A673 (cell line): ENCODE results near the gene STAT5B.

ENCODE experiments used
- EZH2 ChIP-seq: fragments of 200-600 bp; sonication (generic); IDR thresholded peaks from 2 replicates; pipeline ENCODE4 v1.6.1; 2017; ENCODE audit warnings: borderline replicate concordance, low read depth, mild to moderate bottlenecking, mixed read lengths, antibody characterized with exemption, low read length; ENCODE audit not compliant: poor library complexity, severe bottlenecking
- TF ChIP-seq, protein P1 (sequence below): fragments of 300-800, 200-600 bp; sonication (generic); conservative IDR thresholded peaks from 2 replicates; pipeline ENCODE4 v1.5.1; 2017; ENCODE audit warnings: low read depth, mild to moderate bottlenecking, antibody characterized with exemption, low read length, moderate library complexity, mixed read lengths

DNA sequence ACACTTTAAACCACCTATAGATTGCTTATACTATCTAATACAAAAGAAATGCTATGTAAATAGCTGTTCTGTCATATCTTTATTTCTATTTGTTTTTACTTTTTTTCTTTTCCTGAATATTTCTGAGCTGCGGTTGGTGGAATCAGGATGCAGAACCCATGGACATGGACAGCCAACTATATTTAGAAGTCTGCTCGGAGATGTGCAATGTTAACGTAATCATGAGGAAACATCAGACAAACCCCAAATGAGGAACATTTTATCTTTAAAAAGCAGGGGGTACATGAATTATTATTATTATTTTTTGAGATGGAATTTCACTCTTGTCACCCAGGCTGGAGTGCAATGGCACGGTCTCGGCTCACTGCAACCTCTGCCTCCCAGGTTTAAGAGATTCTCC is 50.5 kb downstream of the STAT5B start:
- TF ChIP-seq, protein P1, sequence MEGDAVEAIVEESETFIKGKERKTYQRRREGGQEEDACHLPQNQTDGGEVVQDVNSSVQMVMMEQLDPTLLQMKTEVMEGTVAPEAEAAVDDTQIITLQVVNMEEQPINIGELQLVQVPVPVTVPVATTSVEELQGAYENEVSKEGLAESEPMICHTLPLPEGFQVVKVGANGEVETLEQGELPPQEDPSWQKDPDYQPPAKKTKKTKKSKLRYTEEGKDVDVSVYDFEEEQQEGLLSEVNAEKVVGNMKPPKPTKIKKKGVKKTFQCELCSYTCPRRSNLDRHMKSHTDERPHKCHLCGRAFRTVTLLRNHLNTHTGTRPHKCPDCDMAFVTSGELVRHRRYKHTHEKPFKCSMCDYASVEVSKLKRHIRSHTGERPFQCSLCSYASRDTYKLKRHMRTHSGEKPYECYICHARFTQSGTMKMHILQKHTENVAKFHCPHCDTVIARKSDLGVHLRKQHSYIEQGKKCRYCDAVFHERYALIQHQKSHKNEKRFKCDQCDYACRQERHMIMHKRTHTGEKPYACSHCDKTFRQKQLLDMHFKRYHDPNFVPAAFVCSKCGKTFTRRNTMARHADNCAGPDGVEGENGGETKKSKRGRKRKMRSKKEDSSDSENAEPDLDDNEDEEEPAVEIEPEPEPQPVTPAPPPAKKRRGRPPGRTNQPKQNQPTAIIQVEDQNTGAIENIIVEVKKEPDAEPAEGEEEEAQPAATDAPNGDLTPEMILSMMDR, result no peak
- TF ChIP-seq EZH2, result no peak
